Ammon's horn (tissue), 1 donor: ENCODE measurements around the gene ADAMTSL3.
"Not testable (repeated sequence)": the region's sequence is repeated elsewhere in the genome, so short reads cannot be mapped to it uniquely, and the experiment has no call there.

Experiments
- DNase-seq: peaks from one replicate; pipeline ENCODE4 v3.0.0-alpha.2; 2016; ENCODE audit warnings: low spot score

ADAMTSL3 gene

GRCh38 chr15:83656943-83657528 lies 3.1 kb downstream of the ADAMTSL3 start:
- no peak for DNase-seq

DNA sequence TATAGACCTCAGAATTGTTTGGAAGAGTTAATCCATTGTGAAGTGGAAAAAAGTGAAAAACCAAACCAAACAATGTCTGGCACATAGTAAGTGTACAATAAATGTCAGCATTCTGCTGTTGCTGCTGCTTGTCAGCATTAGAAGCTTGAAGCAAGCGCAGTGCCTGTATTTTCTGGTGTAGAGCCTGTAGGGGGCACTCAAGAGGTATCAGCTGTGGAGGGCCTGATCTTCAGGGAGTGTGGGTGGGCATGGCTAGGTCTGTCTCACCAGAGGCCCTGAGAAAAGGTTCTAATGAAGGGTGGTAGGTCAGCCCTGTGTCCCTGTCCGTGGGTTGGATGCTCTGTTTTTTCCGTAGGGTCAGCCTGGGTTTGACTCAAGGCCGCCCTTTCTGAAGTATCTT lies 3.6 kb downstream of the ADAMTSL3 start:
- DNase-seq: no peak

DNA sequence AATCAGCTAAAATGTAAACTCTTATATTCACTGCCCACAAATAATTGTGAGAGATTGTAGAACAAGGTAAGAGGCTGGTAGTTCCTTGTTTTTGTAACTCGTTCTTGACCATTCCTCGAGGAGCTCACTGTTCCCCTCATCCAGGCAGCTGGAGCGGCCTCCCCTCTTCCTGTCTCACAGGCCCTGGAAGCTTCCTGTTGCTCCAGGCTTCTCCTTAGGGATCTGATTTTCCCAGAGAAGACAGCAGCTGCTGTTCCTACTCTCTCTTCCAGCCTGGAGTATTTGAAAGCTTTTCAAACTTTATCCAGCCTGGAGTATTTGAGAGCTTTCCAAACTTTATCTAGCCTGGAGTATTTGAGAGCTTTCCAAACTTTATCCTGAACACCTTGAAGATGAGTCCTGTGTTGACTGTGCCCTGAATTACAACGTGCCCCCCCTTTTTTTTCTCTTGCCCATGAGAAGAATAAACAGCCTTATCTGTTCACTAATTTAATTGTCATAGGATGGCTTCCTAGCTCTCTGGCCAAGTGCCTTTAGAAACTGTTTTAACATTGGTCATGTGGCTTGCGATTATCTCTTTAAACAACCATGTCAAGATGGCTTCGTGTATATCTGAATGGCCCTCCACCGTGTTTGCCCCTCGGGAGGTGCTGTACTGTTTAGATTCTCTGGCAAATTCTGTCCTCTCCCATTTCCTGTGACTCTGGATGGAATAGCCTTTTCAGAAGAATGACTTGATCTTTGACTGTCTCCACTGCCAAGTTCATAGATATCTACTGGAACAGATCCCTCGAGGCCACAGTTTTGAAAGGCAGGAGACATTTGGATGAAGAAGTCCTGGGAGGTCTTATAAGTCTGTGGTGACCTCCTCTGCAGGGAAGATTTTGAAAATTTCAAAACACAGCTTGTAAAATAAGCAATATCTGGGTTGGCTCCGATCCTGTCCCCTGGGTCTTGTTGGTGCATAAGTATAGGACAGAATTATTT lies 4.8 kb downstream of the ADAMTSL3 start:
- DNase-seq: no peak

- no peak for DNase-seq
Observed at GRCh38 chr15:83659417-83659812, 5.5 kb downstream of the ADAMTSL3 start.

- DNase-seq: no peak
Observed at GRCh38 chr15:83665480-83665879, 11.6 kb downstream of the ADAMTSL3 start.

DNA sequence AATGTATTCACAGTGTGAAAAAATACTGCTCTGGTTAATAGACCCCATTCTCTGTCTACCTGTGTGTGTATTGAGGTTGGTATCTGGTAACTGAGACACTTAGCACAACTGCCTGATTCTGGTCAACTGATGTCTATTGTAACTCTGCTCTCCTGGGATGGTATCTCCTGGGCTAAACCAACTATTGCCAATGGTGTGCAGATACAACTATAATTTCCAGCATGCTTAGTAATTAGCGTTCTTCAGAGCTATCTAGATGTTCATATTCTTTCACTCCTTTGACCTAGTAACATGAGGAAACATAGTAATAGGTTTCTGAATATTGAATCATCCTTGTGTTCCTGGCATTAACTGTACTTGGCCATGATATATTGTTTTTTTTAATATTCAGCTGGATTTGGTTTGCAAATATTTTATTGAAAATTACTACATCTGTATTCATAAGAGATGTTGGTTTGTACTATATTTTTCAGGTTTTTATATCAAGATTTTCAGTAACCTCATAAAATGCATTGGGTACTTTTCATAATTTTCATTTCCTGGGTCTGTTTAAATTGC lies 16.8 kb downstream of the ADAMTSL3 start:
- DNase-seq: no peak

GRCh38 chr15:83671603-83672002 lies 17.7 kb downstream of the ADAMTSL3 start:
- no peak for DNase-seq

DNA sequence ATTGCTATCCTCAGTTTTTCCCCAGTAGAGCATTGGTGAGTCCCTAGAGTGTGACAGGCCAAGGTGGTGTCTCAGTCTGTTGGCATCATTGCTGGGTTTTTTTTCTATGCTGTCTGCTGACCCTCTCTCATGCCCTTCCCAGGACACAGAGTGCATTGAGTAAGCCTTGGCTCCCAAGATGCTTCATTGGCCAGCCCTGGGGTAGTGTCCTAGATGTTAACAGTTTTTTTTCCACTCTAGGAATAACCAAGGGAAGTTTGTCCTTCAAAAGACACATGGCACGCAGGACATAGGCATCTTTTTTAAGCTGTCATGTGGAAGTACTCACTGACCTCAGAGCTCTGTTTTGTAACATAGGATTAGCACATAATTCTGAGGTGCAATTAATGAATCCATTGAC lies 19.5 kb downstream of the ADAMTSL3 start:
- no peak for DNase-seq

DNA sequence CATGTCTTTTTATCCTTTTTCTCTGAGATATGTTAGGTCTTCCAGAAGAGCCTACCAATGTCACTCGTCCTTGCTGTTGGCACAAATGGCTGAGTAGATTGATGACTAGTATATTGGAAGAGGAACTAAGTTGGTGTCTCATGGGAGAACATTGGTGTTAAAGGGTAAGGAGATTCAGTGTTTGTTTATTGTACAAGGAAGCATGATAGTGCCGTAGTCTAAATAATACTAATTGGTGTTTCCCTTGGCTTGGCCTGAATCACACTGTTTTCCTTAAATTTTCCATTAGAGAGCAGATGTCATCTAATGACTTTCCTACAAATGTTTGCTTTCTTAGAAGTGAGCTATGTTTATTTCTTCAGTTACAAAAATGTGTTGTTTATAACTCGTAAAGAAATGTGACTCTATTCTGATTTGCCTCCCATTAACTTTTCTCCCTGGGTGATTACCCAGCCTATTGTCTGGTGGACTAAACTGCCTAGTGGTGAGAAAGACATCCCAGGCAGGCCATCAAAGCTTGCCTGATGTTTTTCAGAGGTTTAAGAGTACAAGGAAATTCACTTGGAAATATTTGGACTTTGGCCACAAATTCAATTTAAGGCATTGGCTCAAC lies 28.7 kb downstream of the ADAMTSL3 start:
- DNase-seq: no peak

DNA sequence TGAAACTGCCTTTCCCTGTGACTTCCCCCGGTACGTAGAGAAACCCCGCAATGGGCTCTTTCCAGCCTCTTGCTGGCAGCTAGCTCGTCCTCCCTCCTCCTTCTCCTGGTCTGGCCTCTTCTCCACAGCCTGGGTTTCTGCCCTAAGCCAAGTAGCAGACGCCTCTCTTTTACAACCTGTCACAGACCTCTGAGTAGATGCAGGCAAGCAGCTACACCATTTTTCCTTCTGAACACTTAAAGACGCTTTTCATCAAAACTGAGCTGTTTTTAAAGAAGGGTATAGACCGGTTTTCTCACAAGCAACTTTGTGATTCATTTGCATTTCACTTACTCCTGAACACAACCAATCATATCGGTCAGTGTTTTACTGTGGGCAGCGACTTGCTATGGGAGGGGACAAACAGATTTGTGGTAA lies 32.0 kb downstream of the ADAMTSL3 start:
- no peak for DNase-seq

- no peak for DNase-seq
Observed at GRCh38 chr15:83688201-83688600, 34.3 kb downstream of the ADAMTSL3 start.

DNA sequence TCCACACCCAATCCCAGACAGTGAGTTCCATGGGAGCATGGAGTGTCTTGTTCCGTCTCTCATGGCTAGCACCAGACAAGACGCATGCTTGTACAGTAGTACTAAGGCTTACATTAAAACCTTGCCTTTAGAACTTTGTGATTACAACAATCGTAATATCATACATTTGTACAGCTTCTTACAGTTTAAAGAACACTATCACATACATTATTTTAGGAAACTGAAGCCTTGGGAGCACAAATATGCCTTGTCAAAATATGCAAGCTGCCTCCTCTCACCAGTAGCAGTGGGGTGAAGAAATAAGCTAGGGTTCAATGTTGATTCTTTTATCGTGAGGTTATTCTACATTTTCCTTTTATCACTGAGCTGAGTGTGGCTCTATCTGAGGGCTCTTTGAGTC lies 36.8 kb downstream of the ADAMTSL3 start:
- no peak for DNase-seq

- DNase-seq: no peak
Observed at GRCh38 chr15:83692746-83693581, 39.0 kb downstream of the ADAMTSL3 start.

GRCh38 chr15:83694015-83694414 lies 40.1 kb downstream of the ADAMTSL3 start:
- DNase-seq: no peak

DNA sequence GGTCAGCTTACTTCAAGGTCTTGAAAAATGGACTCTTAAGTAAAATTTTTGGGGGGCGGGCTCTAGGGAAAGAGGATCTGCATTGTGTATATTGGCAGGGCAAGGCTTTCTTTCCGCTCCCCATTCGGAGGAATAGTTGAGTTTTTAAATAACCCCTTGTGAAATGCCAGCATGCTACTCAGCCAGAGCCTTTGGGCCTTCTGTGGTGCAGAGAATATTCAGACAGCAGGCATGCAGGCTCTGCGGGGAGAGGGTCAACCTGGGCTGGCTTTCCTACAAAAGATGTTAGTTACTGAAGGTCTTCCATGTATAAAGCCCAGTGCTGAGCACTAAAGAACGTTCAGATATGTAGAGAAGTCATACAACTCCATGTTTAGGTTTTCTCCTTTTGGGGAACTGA lies 40.6 kb downstream of the ADAMTSL3 start:
- no peak for DNase-seq

DNA sequence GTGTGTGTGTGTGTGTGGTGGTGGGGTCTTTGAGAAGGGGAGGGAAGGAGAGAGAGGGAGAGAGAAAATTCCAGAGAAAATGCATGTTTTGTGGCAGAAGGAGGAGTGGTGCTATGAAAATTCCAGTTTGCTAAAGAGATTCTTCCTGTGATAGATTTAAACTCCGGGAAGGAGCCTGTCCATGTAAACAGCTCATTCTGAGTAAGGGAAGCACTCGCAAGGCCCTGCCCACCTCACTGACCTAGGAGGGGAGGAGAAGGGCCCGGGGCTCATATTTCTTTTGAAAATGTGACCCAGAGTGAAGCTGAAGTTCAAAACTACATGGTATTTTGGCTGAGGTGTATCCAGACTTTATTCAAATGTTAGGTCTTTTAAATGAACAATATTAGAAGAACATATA lies 41.3 kb downstream of the ADAMTSL3 start:
- no peak for DNase-seq

DNA sequence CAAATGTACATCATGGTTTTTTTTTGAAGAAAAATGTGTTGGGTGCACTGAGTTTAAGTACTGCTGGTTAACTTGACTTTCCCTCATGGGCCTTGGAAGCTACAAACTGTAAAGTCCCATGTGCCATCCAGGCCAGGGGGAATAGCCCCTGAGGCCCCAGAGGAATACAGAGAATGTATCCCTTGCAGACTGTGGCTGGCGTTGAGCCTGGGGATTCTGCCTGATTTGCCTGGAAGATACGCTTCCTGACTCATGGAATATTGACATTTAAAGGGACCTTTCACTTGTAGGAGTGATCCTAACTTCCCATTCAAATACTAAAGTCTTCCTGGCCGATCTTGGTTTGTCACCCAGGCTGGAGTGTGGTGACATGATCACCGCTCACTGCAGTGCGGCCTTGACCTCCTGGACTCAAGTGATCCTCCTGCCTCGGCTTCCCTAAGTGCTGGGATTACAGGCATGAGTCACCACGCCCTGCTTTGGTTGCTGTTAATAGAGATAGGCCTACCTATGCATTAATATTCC lies 42.0 kb downstream of the ADAMTSL3 start:
- DNase-seq: no peak

- DNase-seq: no peak
Observed at GRCh38 chr15:83697716-83698115, 43.8 kb downstream of the ADAMTSL3 start.

DNA sequence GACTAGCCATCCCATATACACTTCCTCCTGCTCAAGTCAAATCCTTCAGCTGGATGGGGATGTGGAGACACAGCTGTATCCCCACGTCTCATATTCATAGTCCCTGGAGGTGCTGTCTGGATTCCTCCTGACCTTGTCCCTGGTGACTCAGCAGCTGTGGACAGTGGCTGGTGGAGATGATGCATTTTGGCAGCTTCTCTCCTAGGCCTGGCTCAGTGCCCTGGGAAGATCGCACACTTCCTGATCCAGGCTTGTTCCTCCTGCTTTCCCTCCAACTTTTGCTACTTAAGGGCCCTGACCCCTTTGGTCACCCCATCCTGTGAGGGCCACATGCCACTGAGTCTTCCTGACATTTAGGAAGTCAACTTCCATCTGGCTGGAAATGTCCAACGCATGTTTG lies 44.4 kb downstream of the ADAMTSL3 start:
- DNase-seq: no peak

DNA sequence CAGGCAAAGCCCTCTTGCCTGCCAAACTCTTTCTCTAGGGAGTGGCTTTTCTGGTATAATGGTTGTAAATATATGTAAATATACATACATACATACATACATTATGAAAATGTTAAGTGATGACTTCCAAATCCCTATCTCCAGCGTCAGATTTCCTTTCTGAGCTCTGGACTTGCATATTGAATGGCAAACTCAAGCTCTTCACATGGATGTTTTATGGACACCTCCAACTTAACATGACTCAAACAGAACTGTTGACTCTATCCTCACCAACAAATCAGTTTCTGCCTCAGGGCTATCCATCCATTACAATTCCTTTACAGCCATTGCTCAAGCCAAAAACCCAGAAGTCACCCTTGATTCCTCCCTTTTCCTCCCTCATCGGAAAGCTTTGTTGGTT lies 45.1 kb downstream of the ADAMTSL3 start:
- no peak for DNase-seq

DNA sequence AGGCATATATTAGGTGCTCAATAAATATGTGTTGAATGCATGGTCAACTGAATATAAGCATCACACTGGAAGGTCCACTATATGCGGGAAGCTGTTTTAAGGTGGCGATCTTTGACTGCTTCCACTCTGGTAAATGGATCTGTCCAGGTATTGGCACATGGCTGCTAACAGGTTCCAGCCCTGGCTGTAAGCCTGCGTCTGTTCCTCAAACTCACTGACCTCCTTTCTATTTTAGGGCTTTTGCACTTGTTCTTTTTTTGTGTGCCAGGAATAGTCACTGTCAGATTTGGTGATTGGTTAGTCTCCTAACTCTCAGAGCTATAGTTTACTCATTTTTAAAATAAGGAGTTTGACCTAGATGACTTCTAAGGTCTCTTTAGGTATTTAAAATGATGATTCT lies 46.2 kb downstream of the ADAMTSL3 start:
- no peak for DNase-seq

GRCh38 chr15:83702314-83702713 lies 48.4 kb downstream of the ADAMTSL3 start:
- not testable (repeated sequence) for DNase-seq
